WTC11 (cell line): ENCODE data around the gene TMEM117. TPM values are rescaled to one million over a fixed set of nuclear protein-coding genes. Genes with fewer than 3 reads are reported as not detected.

Experiments
- ATAC-seq: fragments of 200-7000 bp; cut with Tn5 transposase; 2 replicates; pipeline ENCODE4 v1.10.0; 2021; ENCODE audit warnings: mild to moderate bottlenecking, moderate library complexity
- CTCF ChIA-PET: fragments of 300-600 bp; sonication (Branson Sonifier 250); formaldehyde crosslinking; loops from one replicate; lab custom pipeline; 2021; ENCODE audit warnings: antibody characterized with exemption; lab: Charles Lee
- POLR2A ChIA-PET: fragments of 350-600 bp; sonication (Branson Sonifier 250); formaldehyde crosslinking; loops from one replicate; lab custom pipeline; 2021; ENCODE audit warnings: antibody characterized with exemption; lab: Charles Lee
- DNase-seq: peaks from one replicate; pipeline ENCODE4 v3.0.0; 2021; ENCODE audit warnings: low spot score
- H3K27ac Mint-ChIP-seq: 2 replicates; pipeline ENCODE4 v1.8.0; 2021; ENCODE audit warnings: mixed read lengths
- H3K27me3 Mint-ChIP-seq: 2 replicates; pipeline ENCODE4 v1.8.0; 2021; ENCODE audit warnings: low read depth, mild to moderate bottlenecking, moderate library complexity, mixed read lengths
- H3K36me3 Mint-ChIP-seq: 2 replicates; pipeline ENCODE4 v1.8.0; 2021; ENCODE audit warnings: mixed read lengths
- H3K4me1 Mint-ChIP-seq: 2 replicates; pipeline ENCODE4 v1.8.0; 2022; ENCODE audit warnings: mixed read lengths
- H3K4me3 Mint-ChIP-seq: 2 replicates; pipeline ENCODE4 v1.8.0; 2021; ENCODE audit warnings: mild to moderate bottlenecking, moderate library complexity, mixed read lengths
- H3K9me3 Mint-ChIP-seq: 2 replicates; pipeline ENCODE4 v1.8.0; 2021; ENCODE audit warnings: mixed read lengths
- CREM ChIP-seq: sonication (generic); formaldehyde crosslinking; IDR thresholded peaks from 2 replicates; pipeline ENCODE4 v1.8.1; 2022; ENCODE audit warnings: mild to moderate bottlenecking, missing genetic modification reagents, moderate library complexity
- FOXP1 ChIP-seq: sonication (generic); formaldehyde crosslinking; IDR thresholded peaks from 2 replicates; pipeline ENCODE4 v1.8.0; 2022; ENCODE audit warnings: missing genetic modification reagents, mild to moderate bottlenecking, moderate library complexity, borderline replicate concordance
- HMGA2 ChIP-seq: fragments of 250-450 bp; sonication (Bioruptor Pico); IDR thresholded peaks from 2 replicates; pipeline ENCODE4 v1.4.0; 2021; ENCODE audit warnings: mild to moderate bottlenecking, moderate library complexity
- ZBTB21 ChIP-seq: sonication (generic); formaldehyde crosslinking; IDR thresholded peaks from 2 replicates; pipeline ENCODE4 v1.8.1; 2023; ENCODE audit warnings: mild to moderate bottlenecking, missing genetic modification reagents, borderline replicate concordance
- ZNF671 ChIP-seq: fragments of 250-450 bp; sonication (Bioruptor Pico); IDR thresholded peaks from 2 replicates; pipeline ENCODE4 v1.8.0; 2021; ENCODE audit warnings: mild to moderate bottlenecking
- total RNA-seq: library from RNA; stranded (reverse); gene quantifications from 3 replicates; pipeline ENCODE4 v1.2.3, GENCODE V29; 2021
- TF ChIP-seq, protein P1 (sequence below): sonication (generic); formaldehyde crosslinking; IDR thresholded peaks from 2 replicates; pipeline ENCODE4 v1.8.1; 2023; ENCODE audit warnings: mild to moderate bottlenecking, missing genetic modification reagents
- TF ChIP-seq, protein P2 (sequence below): sonication (generic); formaldehyde crosslinking; IDR thresholded peaks from 2 replicates; pipeline ENCODE4 v1.8.1; 2022; ENCODE audit warnings: mild to moderate bottlenecking, moderate library complexity, missing genetic modification reagents
- TF ChIP-seq, protein P3 (sequence below): sonication (generic); formaldehyde crosslinking; conservative IDR thresholded peaks from 2 replicates; pipeline ENCODE4 v1.8.1; 2023; ENCODE audit warnings: mild to moderate bottlenecking, low read depth, missing genetic modification reagents, moderate library complexity
- TF ChIP-seq, protein P4 (sequence below): fragments of 250-450 bp; sonication (Bioruptor Pico); IDR thresholded peaks from 2 replicates; pipeline ENCODE4 v2.1.2; 2022; ENCODE audit warnings: mild to moderate bottlenecking, moderate library complexity
- TF ChIP-seq, protein P5 (sequence below): sonication (generic); formaldehyde crosslinking; IDR thresholded peaks from 2 replicates; pipeline ENCODE4 v1.8.0; 2022; ENCODE audit warnings: missing genetic modification reagents
- TF ChIP-seq, protein P6 (sequence below): sonication (generic); formaldehyde crosslinking; IDR thresholded peaks from 2 replicates; pipeline ENCODE4 v1.8.0; 2022; ENCODE audit warnings: mild to moderate bottlenecking, missing genetic modification reagents
- TF ChIP-seq, protein P7 (sequence below): sonication (generic); formaldehyde crosslinking; conservative IDR thresholded peaks from 2 replicates; pipeline ENCODE4 v1.8.1; 2022; ENCODE audit warnings: mild to moderate bottlenecking, missing genetic modification reagents
- TF ChIP-seq, protein P8 (sequence below): sonication (generic); formaldehyde crosslinking; IDR thresholded peaks from 2 replicates; pipeline ENCODE4 v1.8.1; 2022; ENCODE audit warnings: mild to moderate bottlenecking, missing genetic modification reagents, moderate library complexity, borderline replicate concordance
- TF ChIP-seq, protein P9 (sequence below): fragments of 250-450 bp; sonication (Bioruptor Pico); IDR thresholded peaks from 2 replicates; pipeline ENCODE4 v1.9.0; 2021; ENCODE audit warnings: moderate library complexity, mild to moderate bottlenecking, inconsistent platforms, borderline replicate concordance
- TF ChIP-seq, protein P10 (sequence below): sonication (generic); formaldehyde crosslinking; IDR thresholded peaks from 2 replicates; pipeline ENCODE4 v1.8.1; 2022; ENCODE audit warnings: low read depth, missing genetic modification reagents, borderline replicate concordance

The TMEM117 gene
- total RNA-seq, 1 experiment from 2014 or later: 1.5 TPM

DNA sequence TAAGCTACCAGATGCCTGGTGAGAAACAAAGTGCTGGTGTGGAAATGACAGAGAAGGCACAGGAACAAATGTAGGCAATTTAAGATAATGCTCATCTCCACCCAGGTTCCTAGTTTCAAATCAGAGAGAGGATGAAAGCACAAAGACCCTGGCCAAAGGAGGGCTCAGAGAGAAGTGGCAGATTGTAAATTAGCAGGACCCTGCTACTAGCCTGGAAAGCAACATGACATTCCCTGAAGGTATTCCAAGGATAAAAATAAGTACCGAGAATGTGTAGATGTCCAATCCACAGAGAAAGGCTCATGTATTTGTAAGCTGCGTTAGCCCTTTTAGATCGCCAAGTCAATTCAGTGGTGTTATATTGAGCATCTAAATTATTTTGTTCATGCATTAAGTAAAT is 324.0 kb downstream of the TMEM117 start (continued):
- TF ChIP-seq, protein P1, sequence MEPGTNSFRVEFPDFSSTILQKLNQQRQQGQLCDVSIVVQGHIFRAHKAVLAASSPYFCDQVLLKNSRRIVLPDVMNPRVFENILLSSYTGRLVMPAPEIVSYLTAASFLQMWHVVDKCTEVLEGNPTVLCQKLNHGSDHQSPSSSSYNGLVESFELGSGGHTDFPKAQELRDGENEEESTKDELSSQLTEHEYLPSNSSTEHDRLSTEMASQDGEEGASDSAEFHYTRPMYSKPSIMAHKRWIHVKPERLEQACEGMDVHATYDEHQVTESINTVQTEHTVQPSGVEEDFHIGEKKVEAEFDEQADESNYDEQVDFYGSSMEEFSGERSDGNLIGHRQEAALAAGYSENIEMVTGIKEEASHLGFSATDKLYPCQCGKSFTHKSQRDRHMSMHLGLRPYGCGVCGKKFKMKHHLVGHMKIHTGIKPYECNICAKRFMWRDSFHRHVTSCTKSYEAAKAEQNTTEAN (CRISPR knock-in tag): no peak
- TF ChIP-seq FOXP1 (CRISPR knock-in tag) (no peak), HMGA2 (CRISPR knock-in tag) (no peak), ZNF671 (CRISPR knock-in tag) (no peak)
- TF ChIP-seq, protein P2, sequence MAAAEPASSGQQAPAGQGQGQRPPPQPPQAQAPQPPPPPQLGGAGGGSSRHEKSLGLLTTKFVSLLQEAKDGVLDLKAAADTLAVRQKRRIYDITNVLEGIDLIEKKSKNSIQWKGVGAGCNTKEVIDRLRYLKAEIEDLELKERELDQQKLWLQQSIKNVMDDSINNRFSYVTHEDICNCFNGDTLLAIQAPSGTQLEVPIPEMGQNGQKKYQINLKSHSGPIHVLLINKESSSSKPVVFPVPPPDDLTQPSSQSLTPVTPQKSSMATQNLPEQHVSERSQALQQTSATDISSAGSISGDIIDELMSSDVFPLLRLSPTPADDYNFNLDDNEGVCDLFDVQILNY: no peak
- TF ChIP-seq, protein P3, sequence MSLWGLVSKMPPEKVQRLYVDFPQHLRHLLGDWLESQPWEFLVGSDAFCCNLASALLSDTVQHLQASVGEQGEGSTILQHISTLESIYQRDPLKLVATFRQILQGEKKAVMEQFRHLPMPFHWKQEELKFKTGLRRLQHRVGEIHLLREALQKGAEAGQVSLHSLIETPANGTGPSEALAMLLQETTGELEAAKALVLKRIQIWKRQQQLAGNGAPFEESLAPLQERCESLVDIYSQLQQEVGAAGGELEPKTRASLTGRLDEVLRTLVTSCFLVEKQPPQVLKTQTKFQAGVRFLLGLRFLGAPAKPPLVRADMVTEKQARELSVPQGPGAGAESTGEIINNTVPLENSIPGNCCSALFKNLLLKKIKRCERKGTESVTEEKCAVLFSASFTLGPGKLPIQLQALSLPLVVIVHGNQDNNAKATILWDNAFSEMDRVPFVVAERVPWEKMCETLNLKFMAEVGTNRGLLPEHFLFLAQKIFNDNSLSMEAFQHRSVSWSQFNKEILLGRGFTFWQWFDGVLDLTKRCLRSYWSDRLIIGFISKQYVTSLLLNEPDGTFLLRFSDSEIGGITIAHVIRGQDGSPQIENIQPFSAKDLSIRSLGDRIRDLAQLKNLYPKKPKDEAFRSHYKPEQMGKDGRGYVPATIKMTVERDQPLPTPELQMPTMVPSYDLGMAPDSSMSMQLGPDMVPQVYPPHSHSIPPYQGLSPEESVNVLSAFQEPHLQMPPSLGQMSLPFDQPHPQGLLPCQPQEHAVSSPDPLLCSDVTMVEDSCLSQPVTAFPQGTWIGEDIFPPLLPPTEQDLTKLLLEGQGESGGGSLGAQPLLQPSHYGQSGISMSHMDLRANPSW: no peak
- TF ChIP-seq, protein P4, sequence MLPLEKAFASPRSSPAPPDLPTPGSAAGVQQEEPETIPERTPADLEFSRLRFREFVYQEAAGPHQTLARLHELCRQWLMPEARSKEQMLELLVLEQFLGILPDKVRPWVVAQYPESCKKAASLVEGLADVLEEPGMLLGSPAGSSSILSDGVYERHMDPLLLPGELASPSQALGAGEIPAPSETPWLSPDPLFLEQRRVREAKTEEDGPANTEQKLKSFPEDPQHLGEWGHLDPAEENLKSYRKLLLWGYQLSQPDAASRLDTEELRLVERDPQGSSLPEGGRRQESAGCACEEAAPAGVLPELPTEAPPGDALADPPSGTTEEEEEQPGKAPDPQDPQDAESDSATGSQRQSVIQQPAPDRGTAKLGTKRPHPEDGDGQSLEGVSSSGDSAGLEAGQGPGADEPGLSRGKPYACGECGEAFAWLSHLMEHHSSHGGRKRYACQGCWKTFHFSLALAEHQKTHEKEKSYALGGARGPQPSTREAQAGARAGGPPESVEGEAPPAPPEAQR (CRISPR knock-in tag): no peak
- TF ChIP-seq, protein P5, sequence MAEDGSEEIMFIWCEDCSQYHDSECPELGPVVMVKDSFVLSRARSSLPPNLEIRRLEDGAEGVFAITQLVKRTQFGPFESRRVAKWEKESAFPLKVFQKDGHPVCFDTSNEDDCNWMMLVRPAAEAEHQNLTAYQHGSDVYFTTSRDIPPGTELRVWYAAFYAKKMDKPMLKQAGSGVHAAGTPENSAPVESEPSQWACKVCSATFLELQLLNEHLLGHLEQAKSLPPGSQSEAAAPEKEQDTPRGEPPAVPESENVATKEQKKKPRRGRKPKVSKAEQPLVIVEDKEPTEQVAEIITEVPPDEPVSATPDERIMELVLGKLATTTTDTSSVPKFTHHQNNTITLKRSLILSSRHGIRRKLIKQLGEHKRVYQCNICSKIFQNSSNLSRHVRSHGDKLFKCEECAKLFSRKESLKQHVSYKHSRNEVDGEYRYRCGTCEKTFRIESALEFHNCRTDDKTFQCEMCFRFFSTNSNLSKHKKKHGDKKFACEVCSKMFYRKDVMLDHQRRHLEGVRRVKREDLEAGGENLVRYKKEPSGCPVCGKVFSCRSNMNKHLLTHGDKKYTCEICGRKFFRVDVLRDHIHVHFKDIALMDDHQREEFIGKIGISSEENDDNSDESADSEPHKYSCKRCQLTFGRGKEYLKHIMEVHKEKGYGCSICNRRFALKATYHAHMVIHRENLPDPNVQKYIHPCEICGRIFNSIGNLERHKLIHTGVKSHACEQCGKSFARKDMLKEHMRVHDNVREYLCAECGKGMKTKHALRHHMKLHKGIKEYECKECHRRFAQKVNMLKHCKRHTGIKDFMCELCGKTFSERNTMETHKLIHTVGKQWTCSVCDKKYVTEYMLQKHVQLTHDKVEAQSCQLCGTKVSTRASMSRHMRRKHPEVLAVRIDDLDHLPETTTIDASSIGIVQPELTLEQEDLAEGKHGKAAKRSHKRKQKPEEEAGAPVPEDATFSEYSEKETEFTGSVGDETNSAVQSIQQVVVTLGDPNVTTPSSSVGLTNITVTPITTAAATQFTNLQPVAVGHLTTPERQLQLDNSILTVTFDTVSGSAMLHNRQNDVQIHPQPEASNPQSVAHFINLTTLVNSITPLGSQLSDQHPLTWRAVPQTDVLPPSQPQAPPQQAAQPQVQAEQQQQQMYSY (CRISPR knock-in tag): no peak

DNA sequence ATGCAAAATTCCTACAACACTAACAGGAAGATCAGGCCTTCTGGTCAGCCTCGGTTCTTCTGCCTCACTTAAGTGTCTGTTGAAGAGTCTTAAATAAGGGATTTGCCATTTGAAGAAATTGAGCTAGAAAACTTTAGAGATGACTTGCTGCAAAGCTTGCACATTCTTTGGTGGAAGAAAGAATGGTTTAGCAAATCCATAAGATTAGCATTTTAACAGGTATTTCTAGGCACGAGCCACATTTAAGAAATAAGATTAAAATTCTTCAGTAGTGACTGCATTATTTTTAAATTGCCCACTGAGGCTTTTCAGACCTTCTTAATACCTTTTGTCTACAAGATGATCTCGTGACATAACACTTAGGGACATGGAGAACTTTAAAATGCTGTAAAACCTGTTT is 327.1 kb downstream of the TMEM117 start:
- DNase-seq (no peak), ATAC-seq (no peak)
- H3K4me1 Mint-ChIP-seq: peaks cover 9% of the 10 kb centered on the region
- ChIA-PET CTCF (no interaction called here), POLR2A (no interaction called here)
- H3K36me3 Mint-ChIP-seq: no peaks in the 10 kb centered on the region
- H3K27me3 Mint-ChIP-seq: no peaks in the 10 kb centered on the region
- H3K27ac Mint-ChIP-seq: no peak overlapping the region
- no peak overlapping the region for H3K4me3 Mint-ChIP-seq
- H3K9me3 Mint-ChIP-seq: no peaks in the 10 kb centered on the region
- TF ChIP-seq, protein P6, sequence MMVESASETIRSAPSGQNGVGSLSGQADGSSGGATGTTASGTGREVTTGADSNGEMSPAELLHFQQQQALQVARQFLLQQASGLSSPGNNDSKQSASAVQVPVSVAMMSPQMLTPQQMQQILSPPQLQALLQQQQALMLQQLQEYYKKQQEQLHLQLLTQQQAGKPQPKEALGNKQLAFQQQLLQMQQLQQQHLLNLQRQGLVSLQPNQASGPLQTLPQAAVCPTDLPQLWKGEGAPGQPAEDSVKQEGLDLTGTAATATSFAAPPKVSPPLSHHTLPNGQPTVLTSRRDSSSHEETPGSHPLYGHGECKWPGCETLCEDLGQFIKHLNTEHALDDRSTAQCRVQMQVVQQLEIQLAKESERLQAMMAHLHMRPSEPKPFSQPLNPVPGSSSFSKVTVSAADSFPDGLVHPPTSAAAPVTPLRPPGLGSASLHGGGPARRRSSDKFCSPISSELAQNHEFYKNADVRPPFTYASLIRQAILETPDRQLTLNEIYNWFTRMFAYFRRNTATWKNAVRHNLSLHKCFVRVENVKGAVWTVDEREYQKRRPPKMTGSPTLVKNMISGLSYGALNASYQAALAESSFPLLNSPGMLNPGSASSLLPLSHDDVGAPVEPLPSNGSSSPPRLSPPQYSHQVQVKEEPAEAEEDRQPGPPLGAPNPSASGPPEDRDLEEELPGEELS (CRISPR knock-in tag): no peak
- TF ChIP-seq, protein P7, sequence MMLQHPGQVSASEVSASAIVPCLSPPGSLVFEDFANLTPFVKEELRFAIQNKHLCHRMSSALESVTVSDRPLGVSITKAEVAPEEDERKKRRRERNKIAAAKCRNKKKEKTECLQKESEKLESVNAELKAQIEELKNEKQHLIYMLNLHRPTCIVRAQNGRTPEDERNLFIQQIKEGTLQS (CRISPR knock-in tag): no peak
- TF ChIP-seq, protein P8, sequence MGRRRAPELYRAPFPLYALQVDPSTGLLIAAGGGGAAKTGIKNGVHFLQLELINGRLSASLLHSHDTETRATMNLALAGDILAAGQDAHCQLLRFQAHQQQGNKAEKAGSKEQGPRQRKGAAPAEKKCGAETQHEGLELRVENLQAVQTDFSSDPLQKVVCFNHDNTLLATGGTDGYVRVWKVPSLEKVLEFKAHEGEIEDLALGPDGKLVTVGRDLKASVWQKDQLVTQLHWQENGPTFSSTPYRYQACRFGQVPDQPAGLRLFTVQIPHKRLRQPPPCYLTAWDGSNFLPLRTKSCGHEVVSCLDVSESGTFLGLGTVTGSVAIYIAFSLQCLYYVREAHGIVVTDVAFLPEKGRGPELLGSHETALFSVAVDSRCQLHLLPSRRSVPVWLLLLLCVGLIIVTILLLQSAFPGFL: no peak
- TF ChIP-seq ZBTB21 (CRISPR knock-in tag) (no peak), CREM (CRISPR knock-in tag) (no peak)
- TF ChIP-seq, protein P9, sequence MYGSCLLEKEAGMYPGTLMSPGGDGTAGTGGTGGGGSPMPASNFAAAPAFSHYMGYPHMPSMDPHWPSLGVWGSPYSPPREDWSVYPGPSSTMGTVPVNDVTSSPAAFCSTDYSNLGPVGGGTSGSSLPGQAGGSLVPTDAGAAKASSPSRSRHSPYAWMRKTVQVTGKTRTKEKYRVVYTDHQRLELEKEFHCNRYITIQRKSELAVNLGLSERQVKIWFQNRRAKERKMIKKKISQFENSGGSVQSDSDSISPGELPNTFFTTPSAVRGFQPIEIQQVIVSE (CRISPR knock-in tag): no peak
- TF ChIP-seq, protein P5 (CRISPR knock-in tag): no peak
- TF ChIP-seq, protein P10, sequence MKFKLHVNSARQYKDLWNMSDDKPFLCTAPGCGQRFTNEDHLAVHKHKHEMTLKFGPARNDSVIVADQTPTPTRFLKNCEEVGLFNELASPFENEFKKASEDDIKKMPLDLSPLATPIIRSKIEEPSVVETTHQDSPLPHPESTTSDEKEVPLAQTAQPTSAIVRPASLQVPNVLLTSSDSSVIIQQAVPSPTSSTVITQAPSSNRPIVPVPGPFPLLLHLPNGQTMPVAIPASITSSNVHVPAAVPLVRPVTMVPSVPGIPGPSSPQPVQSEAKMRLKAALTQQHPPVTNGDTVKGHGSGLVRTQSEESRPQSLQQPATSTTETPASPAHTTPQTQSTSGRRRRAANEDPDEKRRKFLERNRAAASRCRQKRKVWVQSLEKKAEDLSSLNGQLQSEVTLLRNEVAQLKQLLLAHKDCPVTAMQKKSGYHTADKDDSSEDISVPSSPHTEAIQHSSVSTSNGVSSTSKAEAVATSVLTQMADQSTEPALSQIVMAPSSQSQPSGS (CRISPR knock-in tag): no peak
